ENCODE results near the gene SLC7A1. TPM values are rescaled to one million over a fixed set of nuclear protein-coding genes. Genes with fewer than 3 reads are reported as not detected.

SLC7A1 gene
- total and polyA plus RNA-seq, 2 of the 8 experiments (the other 6 are each of a cell fraction or from before 2014, with no cell fraction given): 26.8 to 114 TPM

DNA sequence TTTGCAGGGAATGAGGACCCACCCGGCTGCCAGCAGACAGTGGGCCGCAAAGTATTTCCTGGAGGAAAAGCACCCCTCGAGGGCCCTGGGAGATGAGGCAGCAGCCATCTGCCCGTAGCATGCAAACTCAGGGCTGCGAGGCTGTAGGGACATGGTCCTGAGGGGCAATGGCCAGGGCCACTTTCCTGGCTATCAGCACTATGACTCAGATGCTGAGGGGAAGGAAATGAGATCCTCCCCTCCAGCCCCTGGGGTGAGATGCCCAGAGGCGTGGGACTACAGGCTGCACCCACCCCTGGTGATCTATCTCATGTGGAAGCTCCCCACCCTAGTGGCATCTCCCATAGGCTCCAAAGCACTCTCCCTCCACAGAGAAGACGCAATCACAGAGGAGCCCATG, 80.1 kb downstream of the SLC7A1 start (continued):
- TF ChIP-seq, protein P1, sequence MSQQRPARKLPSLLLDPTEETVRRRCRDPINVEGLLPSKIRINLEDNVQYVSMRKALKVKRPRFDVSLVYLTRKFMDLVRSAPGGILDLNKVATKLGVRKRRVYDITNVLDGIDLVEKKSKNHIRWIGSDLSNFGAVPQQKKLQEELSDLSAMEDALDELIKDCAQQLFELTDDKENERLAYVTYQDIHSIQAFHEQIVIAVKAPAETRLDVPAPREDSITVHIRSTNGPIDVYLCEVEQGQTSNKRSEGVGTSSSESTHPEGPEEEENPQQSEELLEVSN (IDR thresholded peaks at IDR 0.05): no peak
- TF ChIP-seq KDM5A (IDR thresholded peaks at IDR 0.05; ENCODE audit: low read length) (no peak), GTF2F1 (IDR thresholded peaks at IDR 0.05; ENCODE audit: borderline replicate concordance, low read depth, low read length) (no peak), CBX5 (IDR thresholded peaks at IDR 0.05; ENCODE audit: low read depth, low read length) (no peak), CHD1 (IDR thresholded peaks at IDR 0.05; ENCODE audit: low read depth, low read length) (no peak), MAFK (IDR thresholded peaks at IDR 0.05; ENCODE audit: low read depth, low read length) (no peak)

Measured in H1 (cell line).